HT1080 (cell line): ENCODE measurements around the gene C10orf90. TPM values are rescaled to one million over a fixed set of nuclear protein-coding genes. Genes with fewer than 3 reads are reported as not detected.

Experiments
- DNase-seq: peaks from one replicate; pipeline ENCODE4 v3.0.0-alpha.2; 2015; ENCODE audit warnings: low read depth
- total RNA-seq: library from RNA; depleted of rRNA; stranded (reverse); fragments of >200 nt; shearing (Covaris generic); gene quantifications from 2 replicates; pipeline ENCODE4 v1.2.3, GENCODE V29; 2014

C10orf90 gene
- total RNA-seq, 1 experiment from 2014 or later, result not detected

DNA sequence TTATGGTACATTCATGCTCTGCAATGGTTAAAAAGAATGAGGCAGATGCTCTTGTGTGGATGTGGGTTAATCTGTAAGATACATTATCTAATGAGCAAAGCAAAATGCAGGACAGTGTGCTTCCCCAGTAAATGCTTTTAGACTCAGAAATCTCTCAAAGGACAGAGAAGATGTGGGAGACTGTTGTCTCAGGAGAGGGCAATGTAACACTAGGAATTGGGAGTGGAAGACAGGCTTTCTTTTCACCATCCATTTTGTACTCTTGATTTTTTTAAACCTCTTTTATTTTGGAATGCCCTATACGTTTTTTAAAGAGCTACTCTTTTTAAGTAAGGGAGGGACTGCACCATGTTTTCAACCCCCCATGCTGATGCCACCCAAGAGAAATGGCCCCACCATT is 204.7 kb downstream of the C10orf90 start:
- no peak for DNase-seq

GRCh38 chr10:126463286-126463685 is 207.2 kb downstream of the C10orf90 start:
- DNase-seq, result no peak

DNA sequence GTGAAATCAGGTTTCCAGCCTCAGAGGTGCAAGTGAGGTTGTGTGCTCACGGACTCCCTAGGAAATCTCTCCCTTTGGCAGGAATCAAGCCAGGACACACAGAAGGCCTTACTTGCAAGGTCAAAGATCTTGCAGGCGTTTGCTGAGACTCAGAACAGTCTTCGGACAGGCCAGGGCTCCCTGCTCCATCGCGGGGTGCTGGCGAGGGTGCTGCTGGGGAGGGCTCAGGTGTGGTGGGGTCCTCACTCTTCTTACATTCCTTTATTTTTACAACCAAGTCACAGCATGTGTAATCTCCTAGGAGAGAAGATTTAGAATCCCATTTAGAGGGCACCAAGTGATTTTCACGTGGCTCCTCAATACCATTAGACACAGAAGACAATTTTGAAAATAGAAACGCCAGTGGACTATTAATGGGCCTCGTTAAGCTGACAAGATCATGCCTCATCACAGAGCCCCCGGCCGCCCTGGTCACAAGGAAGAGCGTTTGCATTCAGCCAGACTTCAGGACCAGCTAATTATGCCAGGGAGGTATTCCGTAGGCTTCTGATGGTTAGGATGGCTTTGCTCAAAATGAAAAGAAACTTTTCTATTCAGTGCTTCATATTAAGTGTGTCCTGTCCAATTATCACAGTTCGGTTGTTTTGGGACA is 209.1 kb downstream of the C10orf90 start:
- DNase-seq, result no peak

DNA sequence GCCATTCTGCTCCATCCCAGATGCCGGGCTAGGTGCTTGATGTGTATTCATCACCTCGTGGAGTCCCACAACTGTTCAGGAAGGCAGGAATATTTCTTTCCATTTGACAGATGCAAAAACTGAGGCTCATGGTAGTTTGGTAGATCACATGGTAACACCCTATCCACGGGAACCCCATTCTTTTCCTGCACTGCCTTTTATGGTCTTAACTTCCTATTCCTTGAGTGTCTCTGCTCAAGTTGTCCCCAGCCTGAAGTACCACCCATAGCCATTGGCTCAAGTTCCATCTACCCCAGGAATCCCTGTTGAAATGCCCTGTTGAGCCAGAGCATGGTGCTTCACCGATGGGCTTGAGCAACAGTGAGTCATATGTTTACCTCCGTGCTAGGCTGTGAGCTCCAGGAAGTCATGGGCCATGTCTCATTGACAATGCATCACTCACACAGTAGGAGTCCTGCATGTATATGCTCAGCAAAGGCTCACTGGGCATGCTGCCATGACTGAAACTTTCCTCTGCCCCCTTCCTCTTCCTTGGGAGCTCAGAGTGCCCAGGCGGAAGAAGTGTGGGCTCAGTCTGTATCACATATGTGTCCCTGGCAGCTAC is 210.5 kb downstream of the C10orf90 start:
- DNase-seq, result peak; percentile 99

DNA sequence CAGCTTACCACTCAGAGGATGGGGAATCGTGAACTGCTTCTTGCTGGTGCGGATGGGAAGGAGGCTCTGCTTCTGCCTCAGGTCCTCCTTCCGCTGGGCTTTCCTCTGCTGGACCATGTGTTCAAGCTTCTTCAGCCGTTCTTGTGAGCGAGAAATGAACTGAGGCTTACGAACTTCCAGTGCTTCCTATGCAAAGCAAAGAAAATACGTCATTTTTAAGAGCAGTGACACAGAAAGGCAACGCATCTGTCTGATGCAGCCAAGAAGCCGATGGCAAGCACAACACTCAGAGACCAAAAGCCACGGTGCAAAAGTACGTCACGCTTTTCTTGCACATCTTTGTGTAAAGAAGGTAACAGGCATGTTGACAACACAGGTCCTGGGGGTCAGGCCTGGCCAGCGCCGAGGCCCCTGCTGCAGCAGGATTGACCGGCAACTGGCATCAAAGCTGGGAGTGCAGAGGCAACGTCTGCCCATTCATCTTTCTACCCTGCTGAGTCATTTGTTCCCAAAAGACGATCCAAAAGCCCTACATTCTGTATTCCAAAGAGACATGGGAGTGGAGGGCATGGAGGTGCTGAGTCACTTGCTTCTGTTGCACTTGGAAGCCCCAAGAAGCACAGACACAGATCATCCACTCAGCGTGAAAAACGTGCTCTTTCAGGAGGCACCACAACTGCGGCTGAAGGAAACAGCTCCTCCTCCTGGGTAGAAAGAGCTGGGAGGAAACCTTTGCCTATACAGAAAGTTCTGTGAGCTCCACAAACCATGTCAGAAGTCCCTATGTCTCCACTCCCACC is 211.3 kb downstream of the C10orf90 start:
- DNase-seq, result peak; percentile 68

DNA sequence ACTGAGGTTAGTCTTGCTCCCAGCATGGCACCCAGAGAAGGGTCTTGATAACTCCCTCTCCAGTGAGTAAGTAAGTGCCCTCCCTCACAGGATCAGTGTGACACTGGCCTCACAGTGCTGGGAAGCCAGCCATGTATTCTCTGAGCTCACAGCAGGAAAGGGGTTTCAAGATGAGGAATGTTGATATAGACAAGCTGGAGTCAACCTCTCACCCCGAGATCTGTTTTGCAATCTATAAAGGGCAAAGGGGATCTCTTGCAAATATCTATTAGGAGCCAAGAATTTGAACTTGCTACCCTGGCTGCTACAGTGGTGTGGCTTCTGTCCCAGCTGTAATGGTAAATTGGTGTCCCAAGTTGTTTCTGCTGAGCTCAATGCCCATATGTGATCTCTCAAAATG is 212.0 kb downstream of the C10orf90 start:
- DNase-seq, result no peak

GRCh38 chr10:126456632-126457031 is 213.9 kb downstream of the C10orf90 start:
- DNase-seq, result no peak

GRCh38 chr10:126455766-126456405 is 214.6 kb downstream of the C10orf90 start:
- DNase-seq, result no peak

DNA sequence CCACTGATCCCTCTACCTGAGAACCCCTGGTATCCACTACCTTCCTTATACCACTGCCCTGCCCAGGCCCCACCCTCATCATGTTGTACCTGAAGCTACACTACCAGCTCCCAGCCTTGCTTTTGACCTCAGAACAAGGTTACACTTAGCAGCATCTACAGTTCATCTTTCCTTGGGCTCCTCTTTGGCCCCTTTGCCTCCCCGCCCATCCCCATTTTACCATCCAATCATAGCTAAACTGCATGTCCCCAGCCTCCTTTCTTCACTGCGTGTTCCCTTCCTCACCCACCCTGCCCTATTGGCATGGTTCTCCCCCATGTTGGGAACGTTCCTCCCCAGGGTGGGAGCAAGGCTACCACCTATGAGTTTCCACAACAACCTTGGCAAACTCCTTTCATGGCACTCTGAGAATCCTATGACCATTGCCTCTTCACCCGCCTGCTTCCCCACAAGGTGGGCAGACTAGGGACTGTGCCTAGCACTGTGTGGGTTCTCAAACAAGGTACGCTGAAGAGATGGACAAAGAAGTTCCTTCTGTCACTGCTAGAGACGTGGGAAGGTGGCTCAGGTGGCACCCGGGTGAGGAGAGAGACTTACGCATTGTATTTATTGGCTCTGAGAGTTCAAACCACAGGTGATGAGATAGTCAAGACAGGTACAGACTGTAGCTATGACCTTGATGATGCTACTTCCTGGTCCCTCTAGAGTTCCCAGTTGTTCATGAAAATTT is 215.3 kb downstream of the C10orf90 start:
- DNase-seq, result no peak

DNA sequence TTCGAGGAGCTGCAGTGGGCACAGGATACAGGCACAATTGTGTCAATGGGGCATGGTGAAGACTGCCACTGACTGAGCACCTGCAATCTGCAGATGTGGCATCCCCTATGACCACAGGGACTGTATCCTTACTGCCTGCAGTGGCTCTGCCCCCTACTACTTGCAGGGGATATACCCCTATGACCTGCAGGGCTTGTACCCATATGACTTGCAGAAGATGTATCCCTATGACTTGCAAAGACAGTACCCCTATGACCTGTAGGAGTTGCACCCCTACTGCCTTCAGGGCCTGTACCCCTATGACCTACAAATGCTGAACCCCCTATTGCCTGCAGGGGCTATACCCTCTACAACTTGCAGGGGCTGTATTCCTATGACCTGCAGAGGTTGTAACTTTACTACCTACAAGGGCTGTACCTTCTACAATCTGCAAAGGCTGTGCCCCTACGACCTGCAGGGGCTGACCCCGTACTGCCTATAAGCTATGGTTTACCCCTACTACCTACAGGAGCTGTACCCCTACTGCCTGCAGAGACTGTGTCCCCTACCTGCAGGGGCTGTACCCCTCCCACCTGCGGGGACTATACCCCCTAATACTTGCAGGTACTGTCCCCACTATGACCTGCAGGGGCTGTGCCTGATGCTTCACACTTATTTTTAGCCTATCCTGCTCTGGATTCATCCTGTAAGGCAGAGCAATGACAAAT is 216.3 kb downstream of the C10orf90 start:
- DNase-seq, result no peak

DNA sequence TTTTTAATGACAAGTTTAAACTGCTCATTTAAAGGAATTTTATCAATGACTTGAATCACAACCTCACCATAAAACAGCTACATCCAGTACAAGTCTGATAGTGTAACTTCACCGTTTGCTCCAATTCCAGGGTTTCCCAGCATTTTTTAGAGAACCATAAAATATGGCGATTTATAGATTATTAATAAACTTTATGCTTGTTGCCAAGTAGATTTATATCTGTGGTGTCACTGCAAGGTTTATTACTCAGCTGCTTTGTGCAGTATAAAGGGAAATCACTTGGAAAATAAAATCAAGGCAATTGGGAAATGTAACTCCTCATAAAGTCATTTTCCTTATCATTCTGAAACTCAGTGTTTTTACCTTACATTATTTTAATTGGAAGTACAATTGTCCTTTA is 218.2 kb downstream of the C10orf90 start:
- DNase-seq, result no peak

DNA sequence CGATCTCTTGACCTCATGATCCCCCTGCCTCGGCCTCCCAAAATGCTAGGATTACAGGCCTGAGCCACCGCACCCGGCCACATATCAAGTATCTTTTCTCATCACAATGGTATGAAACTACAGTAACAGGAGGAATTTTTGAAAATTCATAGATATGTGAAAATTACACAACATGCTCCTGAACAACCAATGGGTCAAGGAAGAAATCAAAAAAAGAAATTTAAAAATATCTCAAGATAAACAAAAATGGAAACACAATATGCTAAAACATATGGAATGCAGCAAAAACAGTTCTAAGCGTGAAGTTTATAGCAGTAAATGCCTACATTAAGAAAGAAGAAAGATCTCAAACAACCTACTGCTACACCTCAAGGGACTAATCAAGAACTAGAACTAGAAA is 222.4 kb downstream of the C10orf90 start:
- no peak for DNase-seq

GRCh38 chr10:126439942-126440341 is 230.6 kb downstream of the C10orf90 start:
- no peak for DNase-seq

DNA sequence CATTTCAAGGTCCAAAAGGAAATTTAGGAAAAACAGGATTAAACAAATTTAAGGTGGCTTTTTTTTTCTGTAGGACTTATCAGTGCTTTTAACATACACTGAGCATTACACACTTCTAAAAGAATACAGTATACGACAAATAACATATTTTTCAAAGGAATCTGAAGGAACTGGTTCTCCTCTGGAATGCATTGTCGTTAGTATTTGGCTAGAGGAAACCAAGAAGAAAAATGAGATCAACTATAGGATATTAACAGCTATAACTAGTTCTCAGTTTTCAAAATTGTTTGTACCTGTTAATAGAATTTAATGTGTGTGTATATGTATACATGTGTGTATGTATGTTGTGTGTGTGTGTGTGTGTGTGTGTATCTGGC is 232.1 kb downstream of the C10orf90 start:
- DNase-seq, result no peak

DNA sequence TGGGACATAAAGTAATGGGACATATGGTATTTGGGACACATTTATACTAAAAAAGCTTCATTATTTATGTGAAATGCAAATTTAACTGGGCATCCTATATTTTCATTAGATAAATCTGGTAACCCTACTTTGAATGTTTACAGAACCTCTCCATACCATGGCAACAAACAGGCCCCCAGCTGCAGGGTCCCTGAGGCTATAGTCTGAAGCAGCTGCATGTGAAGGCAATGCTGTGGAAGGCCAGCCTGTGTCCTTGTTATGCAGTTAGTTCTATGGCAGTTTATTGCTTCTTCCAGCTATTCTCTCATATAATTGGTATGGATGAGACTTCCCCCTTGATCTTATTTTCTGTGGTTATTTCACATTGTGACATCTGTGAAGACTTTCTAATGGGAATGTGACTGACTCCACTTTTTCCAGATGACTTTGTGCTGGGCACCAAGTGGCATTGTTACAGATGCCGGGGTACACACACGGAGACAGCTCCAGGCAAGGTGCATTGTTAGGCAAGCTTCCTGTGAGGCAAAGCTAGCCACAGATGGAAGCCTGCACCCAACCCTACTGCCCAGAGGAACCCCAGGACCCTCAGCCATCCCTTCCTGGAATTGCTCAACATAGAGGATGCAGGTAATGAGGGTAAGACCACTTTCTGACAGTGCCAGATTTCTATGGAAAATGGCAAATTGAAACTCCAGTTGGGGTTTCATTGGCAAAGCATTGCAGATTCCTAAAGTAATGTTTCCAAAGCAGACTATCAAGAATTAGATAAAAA is 232.7 kb downstream of the C10orf90 start:
- DNase-seq, result no peak

- DNase-seq, result no peak
Observed at GRCh38 chr10:126434235-126434634, 236.3 kb downstream of the C10orf90 start.

GRCh38 chr10:126433351-126433750 is 237.1 kb downstream of the C10orf90 start:
- peak; percentile 91 for DNase-seq

GRCh38 chr10:126432507-126432906 is 238.0 kb downstream of the C10orf90 start:
- no peak for DNase-seq

DNA sequence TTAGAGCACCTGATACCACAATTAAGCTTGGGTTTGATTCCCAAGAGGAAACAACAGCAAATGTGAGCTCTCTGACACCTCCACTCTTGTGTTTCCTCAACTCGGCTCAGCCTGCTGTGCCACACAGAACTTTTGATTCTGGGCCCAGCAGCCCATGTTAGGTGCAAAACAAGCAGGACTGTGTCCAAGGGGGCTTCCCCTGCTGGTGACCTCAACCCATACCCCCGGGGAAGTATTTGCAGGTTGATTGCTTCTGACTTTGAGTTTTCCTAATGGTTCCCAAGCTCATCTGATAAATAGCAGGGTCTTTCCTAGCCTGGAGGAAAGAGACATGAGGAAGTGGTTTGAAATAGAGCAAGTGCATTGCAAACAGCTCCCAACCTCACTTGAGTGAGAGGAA is 238.7 kb downstream of the C10orf90 start:
- DNase-seq, result no peak

DNA sequence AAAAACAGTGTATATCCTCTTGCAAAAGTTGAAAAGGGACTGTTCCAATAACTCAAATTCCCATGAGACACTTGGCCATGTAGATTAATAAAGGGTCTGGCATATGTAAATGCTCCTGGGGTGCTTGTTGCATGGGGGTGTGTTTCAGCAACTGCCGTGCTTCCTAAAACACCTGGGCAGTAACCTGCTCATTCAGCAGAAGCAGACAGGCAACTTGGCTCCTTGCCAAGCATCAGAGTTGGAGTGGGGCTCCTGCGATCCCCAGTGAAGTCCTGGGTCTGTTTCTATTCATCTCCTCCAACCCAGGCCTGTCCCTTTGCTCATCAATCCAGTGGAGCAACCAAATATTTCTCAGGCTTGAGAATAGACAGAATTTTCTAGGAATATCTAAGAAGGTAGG is 240.0 kb downstream of the C10orf90 start:
- DNase-seq, result no peak
